Measurements from ENCODE around the gene SEMA5A.

Gene SEMA5A

GRCh38 chr5:9009931-9010651 is 535.8 kb downstream of the SEMA5A start:
- DNase-seq (ENCODE audit: low spot score) = no peak

- DNase-seq (ENCODE audit: low spot score) = no peak
Measured at GRCh38 chr5:8997542-8998070, 548.3 kb downstream of the SEMA5A start.

- DNase-seq (ENCODE audit: low spot score) = no peak
Measured at GRCh38 chr5:8993031-8993430, 552.8 kb downstream of the SEMA5A start.

Data from globus pallidus (tissue), 1 donor.